ENCODE data around the gene ZNF484. TPM values are rescaled to one million over a fixed set of nuclear protein-coding genes. Genes with fewer than 3 reads are reported as not detected.
"Not testable (repeated sequence)": the region's sequence is repeated elsewhere in the genome, so short reads cannot be mapped to it uniquely, and the experiment has no call there.

Gene ZNF484
- polyA plus RNA-seq, 1 donor from 2014 or later, result 26.0 TPM

DNA sequence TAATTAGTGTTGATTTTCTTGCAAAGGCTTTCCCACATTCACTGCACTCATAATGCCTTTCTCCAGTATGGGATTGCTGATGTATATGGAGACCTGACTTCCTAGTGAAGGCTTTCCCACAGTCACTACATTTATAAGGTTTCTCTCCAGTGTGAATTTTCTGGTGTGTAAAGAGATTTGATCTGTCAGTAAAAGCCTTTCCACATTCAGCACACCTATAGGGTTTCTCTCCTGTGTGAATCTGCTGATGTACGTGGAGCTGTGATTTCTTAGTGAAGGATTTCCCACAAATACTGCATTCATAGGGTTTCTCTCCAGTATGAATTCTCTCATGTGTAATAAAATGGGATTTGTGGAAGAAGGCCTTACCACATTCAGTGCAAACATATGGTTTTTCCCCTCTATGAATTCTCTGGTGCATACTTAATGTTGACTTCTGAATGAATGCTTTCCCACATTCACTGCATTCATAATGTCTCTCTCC lies 31.1 kb downstream of the ZNF484 start:
- H4K20me1 ChIP-seq (ENCODE audit: insufficient read depth), result no peaks in the 10 kb centered on the region
- no peaks in the 10 kb centered on the region for H3K9me2 ChIP-seq (ENCODE audit: insufficient read depth, low read length)
- no peaks in the 10 kb centered on the region for H3K79me2 ChIP-seq (replicated peaks; ENCODE audit: insufficient read depth, low read length)
- TF ChIP-seq, protein P1, sequence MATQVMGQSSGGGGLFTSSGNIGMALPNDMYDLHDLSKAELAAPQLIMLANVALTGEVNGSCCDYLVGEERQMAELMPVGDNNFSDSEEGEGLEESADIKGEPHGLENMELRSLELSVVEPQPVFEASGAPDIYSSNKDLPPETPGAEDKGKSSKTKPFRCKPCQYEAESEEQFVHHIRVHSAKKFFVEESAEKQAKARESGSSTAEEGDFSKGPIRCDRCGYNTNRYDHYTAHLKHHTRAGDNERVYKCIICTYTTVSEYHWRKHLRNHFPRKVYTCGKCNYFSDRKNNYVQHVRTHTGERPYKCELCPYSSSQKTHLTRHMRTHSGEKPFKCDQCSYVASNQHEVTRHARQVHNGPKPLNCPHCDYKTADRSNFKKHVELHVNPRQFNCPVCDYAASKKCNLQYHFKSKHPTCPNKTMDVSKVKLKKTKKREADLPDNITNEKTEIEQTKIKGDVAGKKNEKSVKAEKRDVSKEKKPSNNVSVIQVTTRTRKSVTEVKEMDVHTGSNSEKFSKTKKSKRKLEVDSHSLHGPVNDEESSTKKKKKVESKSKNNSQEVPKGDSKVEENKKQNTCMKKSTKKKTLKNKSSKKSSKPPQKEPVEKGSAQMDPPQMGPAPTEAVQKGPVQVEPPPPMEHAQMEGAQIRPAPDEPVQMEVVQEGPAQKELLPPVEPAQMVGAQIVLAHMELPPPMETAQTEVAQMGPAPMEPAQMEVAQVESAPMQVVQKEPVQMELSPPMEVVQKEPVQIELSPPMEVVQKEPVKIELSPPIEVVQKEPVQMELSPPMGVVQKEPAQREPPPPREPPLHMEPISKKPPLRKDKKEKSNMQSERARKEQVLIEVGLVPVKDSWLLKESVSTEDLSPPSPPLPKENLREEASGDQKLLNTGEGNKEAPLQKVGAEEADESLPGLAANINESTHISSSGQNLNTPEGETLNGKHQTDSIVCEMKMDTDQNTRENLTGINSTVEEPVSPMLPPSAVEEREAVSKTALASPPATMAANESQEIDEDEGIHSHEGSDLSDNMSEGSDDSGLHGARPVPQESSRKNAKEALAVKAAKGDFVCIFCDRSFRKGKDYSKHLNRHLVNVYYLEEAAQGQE (IDR thresholded peaks at IDR 0.05; ENCODE audit: borderline replicate concordance), result no peak
- TF ChIP-seq TAF1 (IDR thresholded peaks at IDR 0.05; ENCODE audit: low read depth), result no peak
- no peaks in the 10 kb centered on the region for H3F3A ChIP-seq (ENCODE audit: insufficient read depth, low read length, poor library complexity, severe bottlenecking)
- no peak overlapping the region for H3K9ac ChIP-seq (ENCODE audit: low read length)
- peaks cover 32% of the 10 kb centered on the region for H3K36me3 ChIP-seq (ENCODE audit: insufficient read depth, low read length)
- H3K4me2 ChIP-seq (ENCODE audit: low read length), result no peak overlapping the region
- no peak overlapping the region for H3K27ac ChIP-seq (ENCODE audit: low read length)
- H3K9me3 ChIP-seq (ENCODE audit: low read length), result peaks cover 27% of the 10 kb centered on the region
- H2AFZ ChIP-seq (ENCODE audit: low read depth, low read length), result no peak overlapping the region
- H3K4me3 ChIP-seq (ENCODE audit: low read length), result no peak overlapping the region
- no peaks in the 10 kb centered on the region for H3K27me3 ChIP-seq (ENCODE audit: insufficient read depth, low read depth, low read length)

DNA sequence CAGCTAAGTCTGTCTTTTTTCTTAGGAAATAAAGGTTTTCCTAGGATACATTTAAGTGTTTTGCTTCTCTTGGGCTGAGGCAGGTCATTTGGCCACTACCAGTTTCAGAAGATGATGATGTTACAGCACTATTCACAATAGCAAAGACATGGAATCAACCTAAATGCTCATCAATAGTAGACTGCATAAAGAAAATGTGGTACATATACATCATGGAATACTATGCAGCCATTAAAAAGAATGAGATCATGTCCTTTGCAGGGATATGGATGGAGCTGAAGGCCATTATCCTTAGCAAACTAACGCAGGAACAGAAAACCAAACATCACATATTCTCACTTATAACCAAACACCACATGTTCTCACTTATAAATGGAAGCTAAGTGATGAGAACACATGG lies 39.4 kb downstream of the ZNF484 start:
- not testable (repeated sequence) for H3K9ac ChIP-seq (ENCODE audit: low read length); H3K4me2 ChIP-seq (ENCODE audit: low read length); H4K20me1 ChIP-seq (ENCODE audit: insufficient read depth); H3K4me3 ChIP-seq (ENCODE audit: low read length); H3K27me3 ChIP-seq (ENCODE audit: insufficient read depth, low read depth, low read length); H2AFZ ChIP-seq (ENCODE audit: low read depth, low read length); H3K9me3 ChIP-seq (ENCODE audit: low read length); H3K9me2 ChIP-seq (ENCODE audit: insufficient read depth, low read length); H3F3A ChIP-seq (ENCODE audit: insufficient read depth, low read length, poor library complexity, severe bottlenecking); H3K36me3 ChIP-seq (ENCODE audit: insufficient read depth, low read length); H3K27ac ChIP-seq (ENCODE audit: low read length); H3K79me2 ChIP-seq (replicated peaks; ENCODE audit: insufficient read depth, low read length)

DNA sequence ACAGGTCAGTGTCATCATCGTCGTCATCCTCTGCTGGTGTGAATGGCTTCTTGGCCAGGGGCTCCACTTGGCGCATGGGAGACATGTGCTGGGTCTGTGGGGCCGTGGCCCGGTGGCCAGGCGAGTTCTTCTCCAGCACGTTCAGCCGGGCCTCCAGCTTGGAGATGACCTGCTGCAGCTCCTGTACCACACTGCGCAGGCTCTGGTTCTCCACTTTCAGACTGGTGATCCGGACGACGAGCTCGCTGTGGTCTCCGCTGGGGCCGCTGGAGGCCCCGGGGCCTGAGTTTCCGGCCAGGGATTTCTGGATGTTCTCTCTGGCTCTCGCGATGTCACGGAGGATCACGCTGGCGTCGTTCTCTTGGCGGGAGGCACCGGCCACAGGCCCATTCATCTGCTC lies 40.6 kb downstream of the ZNF484 start:
- Histone ChIP-seq H3K9me3 (ENCODE audit: low read length) (peaks cover 9% of the 10 kb centered on the region), H4K20me1 (ENCODE audit: insufficient read depth) (no peaks in the 10 kb centered on the region), H3K4me2 (ENCODE audit: low read length) (no peak overlapping the region), H3K79me2 (replicated peaks; ENCODE audit: insufficient read depth, low read length) (no peaks in the 10 kb centered on the region), H2AFZ (ENCODE audit: low read depth, low read length) (no peak overlapping the region), H3K4me3 (ENCODE audit: low read length) (no peak overlapping the region), H3K9me2 (ENCODE audit: insufficient read depth, low read length) (no peaks in the 10 kb centered on the region), H3K9ac (ENCODE audit: low read length) (no peak overlapping the region), H3K27ac (ENCODE audit: low read length) (no peak overlapping the region), H3K36me3 (ENCODE audit: insufficient read depth, low read length) (no peaks in the 10 kb centered on the region), H3K27me3 (ENCODE audit: insufficient read depth, low read depth, low read length) (no peaks in the 10 kb centered on the region), H3F3A (ENCODE audit: insufficient read depth, low read length, poor library complexity, severe bottlenecking) (no peaks in the 10 kb centered on the region)
- TF ChIP-seq, protein P1 (IDR thresholded peaks at IDR 0.05; ENCODE audit: borderline replicate concordance), result no peak
- TF ChIP-seq TAF1 (IDR thresholded peaks at IDR 0.05; ENCODE audit: low read depth), result no peak
- no peak for TF ChIP-seq RAD21 (conservative IDR thresholded peaks at IDR 0.05)
- no peak for TF ChIP-seq EZH2 (IDR thresholded peaks at IDR 0.05; ENCODE audit: borderline replicate concordance, insufficient read depth, low read length, poor library complexity, severe bottlenecking)
- TF ChIP-seq MXI1 (conservative IDR thresholded peaks at IDR 0.05; ENCODE audit: poor library complexity, severe bottlenecking), result no peak
- TF ChIP-seq POLR2AphosphoS5 (IDR thresholded peaks at IDR 0.05), result no peak
- TF ChIP-seq SMC3 (conservative IDR thresholded peaks at IDR 0.05; ENCODE audit: poor library complexity), result no peak
- TF ChIP-seq, protein P2, sequence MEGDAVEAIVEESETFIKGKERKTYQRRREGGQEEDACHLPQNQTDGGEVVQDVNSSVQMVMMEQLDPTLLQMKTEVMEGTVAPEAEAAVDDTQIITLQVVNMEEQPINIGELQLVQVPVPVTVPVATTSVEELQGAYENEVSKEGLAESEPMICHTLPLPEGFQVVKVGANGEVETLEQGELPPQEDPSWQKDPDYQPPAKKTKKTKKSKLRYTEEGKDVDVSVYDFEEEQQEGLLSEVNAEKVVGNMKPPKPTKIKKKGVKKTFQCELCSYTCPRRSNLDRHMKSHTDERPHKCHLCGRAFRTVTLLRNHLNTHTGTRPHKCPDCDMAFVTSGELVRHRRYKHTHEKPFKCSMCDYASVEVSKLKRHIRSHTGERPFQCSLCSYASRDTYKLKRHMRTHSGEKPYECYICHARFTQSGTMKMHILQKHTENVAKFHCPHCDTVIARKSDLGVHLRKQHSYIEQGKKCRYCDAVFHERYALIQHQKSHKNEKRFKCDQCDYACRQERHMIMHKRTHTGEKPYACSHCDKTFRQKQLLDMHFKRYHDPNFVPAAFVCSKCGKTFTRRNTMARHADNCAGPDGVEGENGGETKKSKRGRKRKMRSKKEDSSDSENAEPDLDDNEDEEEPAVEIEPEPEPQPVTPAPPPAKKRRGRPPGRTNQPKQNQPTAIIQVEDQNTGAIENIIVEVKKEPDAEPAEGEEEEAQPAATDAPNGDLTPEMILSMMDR (IDR thresholded peaks at IDR 0.05; ENCODE audit: poor library complexity, severe bottlenecking), result no peak
- TF ChIP-seq EP300 (conservative IDR thresholded peaks at IDR 0.05; ENCODE audit: poor library complexity, severe bottlenecking), result no peak
